ENCODE measurements around the gene WDR82.

The WDR82 gene

GRCh38 chr3:52221563-52222318, 56.7 kb downstream of the WDR82 start:
- no peak for DNase-seq

GRCh38 chr3:52221141-52221562, 57.3 kb downstream of the WDR82 start:
- no peak for DNase-seq

- peak; percentile 84 to 91 for DNase-seq
These were observed 57.9 kb downstream of the WDR82 start for GRCh38 chr3:52220380-52221026.

- no peak for DNase-seq
These were observed 59.4 kb downstream of the WDR82 start for GRCh38 chr3:52218937-52219650.

GRCh38 chr3:52218454-52218853, 60.0 kb downstream of the WDR82 start:
- no peak for DNase-seq

- DNase-seq, result no peak
These were observed 60.4 kb downstream of the WDR82 start for GRCh38 chr3:52218026-52218425.

- no peak for DNase-seq
These were observed 61.0 kb downstream of the WDR82 start for GRCh38 chr3:52217409-52217805.

- DNase-seq, result peak; percentile 22 to 32
These were observed 61.7 kb downstream of the WDR82 start for GRCh38 chr3:52216585-52217408.

GRCh38 chr3:52215351-52215750, 63.1 kb downstream of the WDR82 start:
- no peak for DNase-seq

- no peak for DNase-seq
These were observed 64.5 kb downstream of the WDR82 start for GRCh38 chr3:52213901-52214300.

GRCh38 chr3:52213005-52213404, 65.4 kb downstream of the WDR82 start:
- DNase-seq, result no peak

- no peak for DNase-seq
These were observed 67.1 kb downstream of the WDR82 start for GRCh38 chr3:52211268-52211891.

GRCh38 chr3:52210550-52211046, 67.9 kb downstream of the WDR82 start:
- DNase-seq, result peak; percentile 42 to 52

GRCh38 chr3:52210037-52210436, 68.4 kb downstream of the WDR82 start:
- no peak for DNase-seq

GRCh38 chr3:52208556-52208955, 69.9 kb downstream of the WDR82 start:
- no peak for DNase-seq

GRCh38 chr3:52205727-52206372, 72.6 kb downstream of the WDR82 start:
- no peak for DNase-seq

Measured in Kasumi-1 (cell line).